ENCODE measurements around the gene SEC23B. TPM values are rescaled to one million over a fixed set of nuclear protein-coding genes. Genes with fewer than 3 reads are reported as not detected.

Gene SEC23B
- 55.2 and 68.3 TPM in 2 replicates for polyA plus RNA-seq (2012; rRNA removed)
- polyA plus RNA-seq (2012; cell fraction: cytosol; rRNA removed) = 53.1 and 60.7 TPM in 2 replicates
- polyA plus RNA-seq (2012; cell fraction: nucleus; rRNA removed) = 43.7 and 60.4 TPM in 2 replicates

DNA sequence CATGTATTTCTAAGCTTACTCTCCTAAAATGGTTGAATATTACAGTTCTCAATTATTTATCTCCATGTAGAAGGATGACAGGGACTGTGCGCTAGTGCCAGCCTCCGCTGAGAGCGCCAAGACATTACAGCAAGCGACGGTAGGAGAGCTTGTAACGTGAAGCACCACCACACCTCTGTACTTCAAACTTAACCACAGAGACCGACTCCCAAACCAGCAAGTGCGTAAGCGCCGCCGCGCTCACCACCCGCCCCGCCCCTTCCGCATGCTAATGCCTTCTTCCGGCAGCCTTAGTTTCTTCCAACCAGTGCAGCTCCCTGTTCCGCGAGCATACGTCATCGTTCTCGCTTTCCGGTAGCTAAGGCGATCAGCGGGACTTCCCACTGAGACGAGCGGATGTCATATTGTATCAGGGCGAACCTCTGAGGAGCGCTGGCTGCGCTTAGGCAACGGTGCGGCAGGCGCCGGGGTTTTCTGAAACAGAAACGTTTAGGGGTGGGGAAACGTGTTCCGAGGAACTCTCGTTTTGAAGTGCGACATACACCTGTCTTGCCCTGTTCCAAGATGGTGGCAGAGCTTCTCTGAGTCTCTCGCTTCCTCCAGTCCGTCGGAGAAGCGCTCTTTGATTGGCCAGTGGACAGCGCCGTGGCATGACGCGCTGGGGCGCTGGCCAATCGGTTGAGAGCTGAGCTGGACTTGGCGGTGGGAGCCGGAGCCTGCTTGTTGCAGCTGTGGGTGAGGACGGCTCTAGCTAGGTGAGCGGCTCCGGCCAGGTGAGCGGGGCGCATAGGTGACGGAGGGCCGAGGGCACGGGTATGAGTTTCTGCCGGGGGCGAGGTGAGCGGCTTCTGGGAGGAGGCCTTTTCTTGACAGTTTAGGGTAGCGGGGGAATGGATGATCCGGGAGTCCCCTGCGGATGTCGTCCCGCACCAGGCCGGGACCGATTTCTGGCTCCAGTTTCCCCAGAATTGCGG is at the start of gene SEC23B:
Gene SEC23B, plus strand, starts transcription at position 723 of the 974 bp plus-strand sequence. CDS start 2,896 bp downstream, outside the sequence.
- H3K4me3 ChIP-seq (ENCODE audit: low read depth in 2 of 2, low read length in 1 of 2) = peak within 1 kb of the TSS; percentile 81 to 95
- peak within 1 kb of the TSS; percentile 73 for H3K9ac ChIP-seq
- H3K36me3 ChIP-seq (replicated peaks in 1 of 2; ENCODE audit: control insufficient read depth in 1 of 2, insufficient read depth in 2 of 2, low read length in 1 of 2) = peaks cover 18 to 23% of the 10 kb centered on the region in 2 experiments
- CTCF ChIA-PET = interaction anchor here (2.4 kb wide), 1 partner anchor 10 kb away, joined by 11 read pairs; the partner anchor contains the start of gene RBBP9
- H3K4me2 ChIP-seq = peak within 1 kb of the TSS; percentile 78
- H4K20me1 ChIP-seq (ENCODE audit: insufficient read depth) = no peaks in the 10 kb centered on the region
- no peaks in the 10 kb centered on the region for H3K9me3 ChIP-seq
- peaks cover 30% of the 10 kb centered on the region for H3K79me2 ChIP-seq (ENCODE audit: insufficient read depth)
- H2AFZ ChIP-seq (ENCODE audit: low read depth) = peak within 1 kb of the TSS; percentile 86
- no peaks in the 10 kb centered on the region for H3K9me2 ChIP-seq
- peaks cover 10 to 12% of the 10 kb centered on the region in 2 experiments; a peak in 1 of 4 replicates for H3K4me1 ChIP-seq (ENCODE audit: control insufficient read depth in 1 of 2, insufficient read depth in 2 of 2, low read depth in 1 of 2, low read length in 1 of 2)
- under 1% methylated on average over 56 of the region's 69 CpGs for WGBS (ENCODE audit: low lambda C conversion rate)
- H3K27ac ChIP-seq (ENCODE audit: low read depth in 2 of 2, low read length in 1 of 2) = peak within 1 kb of the TSS; percentile 96 to 99
- H3K27me3 ChIP-seq (ENCODE audit: insufficient read depth) = no peaks in the 10 kb centered on the region
- H3F3A ChIP-seq (replicated peaks; ENCODE audit: insufficient read depth) = no peaks in the 10 kb centered on the region
- DNase-seq = peak; percentile 90
- POLR2A ChIA-PET = interaction anchor here (0.6 to 4.4 kb wide), 12 partner anchors 8 to 1510 kb away, joined by 3 to 58 read pairs (median 4); partner anchors contain the start of genes DTD1, DZANK1, KAT14 and NAA20
- no peak for TF ChIP-seq FOXJ3 (CRISPR knock-in tag; IDR thresholded peaks at IDR 0.05)
- peak; percentile 75 for TF ChIP-seq CHD2 (IDR thresholded peaks at IDR 0.05; ENCODE audit: low read length, partially characterized antibody)
- no peak for TF ChIP-seq RAD21 (IDR thresholded peaks at IDR 0.05; ENCODE audit: low read length)
- no peak for TF ChIP-seq EP300 (IDR thresholded peaks at IDR 0.05; ENCODE audit: borderline replicate concordance in 1 of 2, low read depth in 1 of 2, low read length in 1 of 2)
- no peak for TF ChIP-seq JUND (IDR thresholded peaks at IDR 0.05)
- TF ChIP-seq SIN3A (IDR thresholded peaks at IDR 0.05; ENCODE audit: borderline replicate concordance, low read depth, low read length) = 0 out of 2 replicates have a peak, but pooled peaks have one; percentile 25
- TF ChIP-seq USF1 (IDR thresholded peaks at IDR 0.05; ENCODE audit: borderline replicate concordance, low read depth) = no peak
- no peak for TF ChIP-seq REST (IDR thresholded peaks at IDR 0.05; ENCODE audit: low read depth, low read length)
- TF ChIP-seq MAX (IDR thresholded peaks at IDR 0.05; ENCODE audit: low read depth) = peak; percentile 80
- no peak for TF ChIP-seq CTCF (IDR thresholded peaks at IDR 0.05)
- TF ChIP-seq GABPA (IDR thresholded peaks at IDR 0.05; ENCODE audit: low read depth) = peak; percentile 87
- TF ChIP-seq POLR2AphosphoS5 (IDR thresholded peaks at IDR 0.05; ENCODE audit: low read depth, low read length) = peak; percentile 90
- TF ChIP-seq TCF12 (IDR thresholded peaks at IDR 0.05) = no peak
- TF ChIP-seq, protein P1, sequence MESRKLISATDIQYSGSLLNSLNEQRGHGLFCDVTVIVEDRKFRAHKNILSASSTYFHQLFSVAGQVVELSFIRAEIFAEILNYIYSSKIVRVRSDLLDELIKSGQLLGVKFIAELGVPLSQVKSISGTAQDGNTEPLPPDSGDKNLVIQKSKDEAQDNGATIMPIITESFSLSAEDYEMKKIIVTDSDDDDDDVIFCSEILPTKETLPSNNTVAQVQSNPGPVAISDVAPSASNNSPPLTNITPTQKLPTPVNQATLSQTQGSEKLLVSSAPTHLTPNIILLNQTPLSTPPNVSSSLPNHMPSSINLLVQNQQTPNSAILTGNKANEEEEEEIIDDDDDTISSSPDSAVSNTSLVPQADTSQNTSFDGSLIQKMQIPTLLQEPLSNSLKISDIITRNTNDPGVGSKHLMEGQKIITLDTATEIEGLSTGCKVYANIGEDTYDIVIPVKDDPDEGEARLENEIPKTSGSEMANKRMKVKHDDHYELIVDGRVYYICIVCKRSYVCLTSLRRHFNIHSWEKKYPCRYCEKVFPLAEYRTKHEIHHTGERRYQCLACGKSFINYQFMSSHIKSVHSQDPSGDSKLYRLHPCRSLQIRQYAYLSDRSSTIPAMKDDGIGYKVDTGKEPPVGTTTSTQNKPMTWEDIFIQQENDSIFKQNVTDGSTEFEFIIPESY (IDR thresholded peaks at IDR 0.05; ENCODE audit: borderline replicate concordance, low read depth) = peak; percentile 90
- peak; percentile 45 for TF ChIP-seq NRF1 (IDR thresholded peaks at IDR 0.05; ENCODE audit: low read depth, low read length)
- peak; percentile 97 for TF ChIP-seq YY1 (IDR thresholded peaks at IDR 0.05; ENCODE audit: low read depth)
- TF ChIP-seq MXI1 (IDR thresholded peaks at IDR 0.05; ENCODE audit: low read depth, low read length) = peak; percentile 83
- no peak for TF ChIP-seq EZH2phosphoT487 (IDR thresholded peaks at IDR 0.05; ENCODE audit: borderline replicate concordance, low read depth)
- peak; percentile 80 for TF ChIP-seq TAF1 (IDR thresholded peaks at IDR 0.05; ENCODE audit: borderline replicate concordance, low read depth, low read length)
- TF ChIP-seq MEF2A (IDR thresholded peaks at IDR 0.05; ENCODE audit: borderline replicate concordance, low read depth) = no peak
- TF ChIP-seq RFX5 (IDR thresholded peaks at IDR 0.05; ENCODE audit: low read length) = peak; percentile 83
- TF ChIP-seq ELF1 (IDR thresholded peaks at IDR 0.05) = peak; percentile 87

All from SK-N-SH (cell line).